Ovary (tissue), 9 donors: ENCODE measurements around the gene ERN1. TPM values are rescaled to one million over a fixed set of nuclear protein-coding genes. Genes with fewer than 3 reads are reported as not detected.
"Not testable (repeated sequence)": the region's sequence is repeated elsewhere in the genome, so short reads cannot be mapped to it uniquely, and the experiment has no call there.

Source experiments
- DNase-seq, 5 donors: peaks; one replicate each; pipeline ENCODE4 v3.0.0-alpha.2; 2019 to 2020
- H3K27ac ChIP-seq, 2 donors: fragments of 200-600 bp; one replicate each; pipeline versions ENCODE4 v1.5.1 to v1.8.0; 2019 to 2022
- H3K27me3 ChIP-seq: fragments of 200-600 bp; one replicate; pipeline ENCODE4 v1.8.0; 2022
- H3K36me3 ChIP-seq: fragments of 200-600 bp; sonication (generic); one replicate; pipeline ENCODE4 v1.5.1; 2019
- H3K4me1 ChIP-seq: one replicate; pipeline ENCODE4 v1.8.1; 2013; ENCODE audit warnings: mild to moderate bottlenecking, moderate library complexity; ENCODE audit not compliant: insufficient read depth
- H3K4me3 ChIP-seq: fragments of 200-600 bp; sonication (generic); one replicate; pipeline ENCODE4 v1.5.1; 2017
- H3K9me3 ChIP-seq, 2 donors: fragments of 200-600 bp in 1 of 2; sonication (generic) in 1 of 2; one replicate each; pipeline versions ENCODE4 v1.5.1 to v1.8.1; 2013 to 2019; ENCODE audit warnings: mild to moderate bottlenecking in 1 of 2, moderate library complexity in 1 of 2
- EP300 ChIP-seq: sonication (generic); formaldehyde crosslinking; IDR thresholded peaks from one replicate; pipeline ENCODE4 v1.6.1; 2017; ENCODE audit warnings: antibody characterized with exemption
- POLR2A ChIP-seq: fragments of 450-650 bp; IDR thresholded peaks from one replicate; pipeline ENCODE4 v1.6.1; 2017; ENCODE audit warnings: antibody characterized with exemption, mild to moderate bottlenecking, moderate library complexity
- WGBS, 3 donors: extraction: QIAGEN DNeasy Blood & Tissue Kit in 1 of 3; methylation state at CpG; one replicate each; pipeline versions ENCODE4 v1.1.5 to v1.1.7; 2013 to 2017; 5-methylcytosine and 5-hydroxymethylcytosine counted together
- intact Hi-C, 4 donors: fragments of 100-400 bp; cut with DNase I; formaldehyde crosslinking; loops; one replicate each; pipeline versions ENCODE4 v1.11.0 to v1.15.1; 2022 to 2023
- polyA plus RNA-seq, 2 donors: library from polyadenylated mRNA; stranded (reverse); fragments of 200-250 nt in 1 of 2; fragments of 350-450 nt in 1 of 2; fragmentation: Illumina TruSeq in 1 of 2; extraction: RNeasy Lipid Tissue Mini Kit (QIAGEN cat#74804) in 1 of 2; gene quantifications; one replicate each; pipeline ENCODE4 v1.2.3, GENCODE V29; 2013 to 2014
- total RNA-seq, 7 donors: library from RNA; depleted of rRNA in 2 of 7; stranded (reverse); fragments of >200 nt in 2 of 7; fragmentation: NEBNext Ultra II Directional in 3 of 7; extraction: Animal tissue kit (Norgen Biotek cat#: 25700) in 3 of 7; gene quantifications; one replicate each; pipeline versions ENCODE4 v1.1.0 to v1.2.4, GENCODE V29; 2016 to 2023
- TF ChIP-seq, protein P1 (sequence below), 3 donors: fragments of 450-650 bp in 2 of 3; fragments of 200-600 bp in 1 of 3; IDR thresholded peaks; one replicate each; pipeline versions ENCODE4 v1.5.1 to v1.8.0; 2016 to 2022; ENCODE audit warnings: antibody characterized with exemption in 3 of 3, mild to moderate bottlenecking in 1 of 3
- donor health status: DM: no; HTN: no; CAD: no; lungs with moderate emphysema.
- donor health status: DM: no; HTN: no; CAD: no.
- donor health status: Bipolar disorder and iron deficiency.
- donor health status: DM: yes; HTN: yes; CAD: no.
- donor health status: DM: no; HTN: no; CAD: no.
- donor health status: DM: yes; HTN: yes; CAD: no.

Gene ERN1
- total and polyA plus RNA-seq, 9 donors = 8.1 to 73.4 (median 30.4) TPM

- TF ChIP-seq POLR2A (no peak), EP300 (no peak)
- TF ChIP-seq, protein P1, sequence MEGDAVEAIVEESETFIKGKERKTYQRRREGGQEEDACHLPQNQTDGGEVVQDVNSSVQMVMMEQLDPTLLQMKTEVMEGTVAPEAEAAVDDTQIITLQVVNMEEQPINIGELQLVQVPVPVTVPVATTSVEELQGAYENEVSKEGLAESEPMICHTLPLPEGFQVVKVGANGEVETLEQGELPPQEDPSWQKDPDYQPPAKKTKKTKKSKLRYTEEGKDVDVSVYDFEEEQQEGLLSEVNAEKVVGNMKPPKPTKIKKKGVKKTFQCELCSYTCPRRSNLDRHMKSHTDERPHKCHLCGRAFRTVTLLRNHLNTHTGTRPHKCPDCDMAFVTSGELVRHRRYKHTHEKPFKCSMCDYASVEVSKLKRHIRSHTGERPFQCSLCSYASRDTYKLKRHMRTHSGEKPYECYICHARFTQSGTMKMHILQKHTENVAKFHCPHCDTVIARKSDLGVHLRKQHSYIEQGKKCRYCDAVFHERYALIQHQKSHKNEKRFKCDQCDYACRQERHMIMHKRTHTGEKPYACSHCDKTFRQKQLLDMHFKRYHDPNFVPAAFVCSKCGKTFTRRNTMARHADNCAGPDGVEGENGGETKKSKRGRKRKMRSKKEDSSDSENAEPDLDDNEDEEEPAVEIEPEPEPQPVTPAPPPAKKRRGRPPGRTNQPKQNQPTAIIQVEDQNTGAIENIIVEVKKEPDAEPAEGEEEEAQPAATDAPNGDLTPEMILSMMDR (IDR thresholded peaks at IDR 0.05) = no peak
- Histone ChIP-seq H3K27me3 (no peaks in the 10 kb centered on the region), H3K4me1 (peaks cover 7% of the 10 kb centered on the region), H3K36me3 (no peaks in the 10 kb centered on the region), H3K27ac (no peak overlapping the region), H3K9me3 (no peaks in the 10 kb centered on the region), H3K4me3 (no peak overlapping the region)
- DNase-seq = no peak
- intact Hi-C loops = loop anchor here in 2 of 4 donors (10.0 kb wide), 2 partner anchors 98 to 108 kb away; partner anchors contain the start of genes CSHL1 (in 1 of the 2) and GH1 (in 1 of the 2)
- WGBS, 3 donors = 73 to 75% (median 73%) methylated on average over 5 of the region's 5 CpGs
Measured at GRCh38 chr17:64022611-64023063, 107.3 kb downstream of the ERN1 start.

DNA sequence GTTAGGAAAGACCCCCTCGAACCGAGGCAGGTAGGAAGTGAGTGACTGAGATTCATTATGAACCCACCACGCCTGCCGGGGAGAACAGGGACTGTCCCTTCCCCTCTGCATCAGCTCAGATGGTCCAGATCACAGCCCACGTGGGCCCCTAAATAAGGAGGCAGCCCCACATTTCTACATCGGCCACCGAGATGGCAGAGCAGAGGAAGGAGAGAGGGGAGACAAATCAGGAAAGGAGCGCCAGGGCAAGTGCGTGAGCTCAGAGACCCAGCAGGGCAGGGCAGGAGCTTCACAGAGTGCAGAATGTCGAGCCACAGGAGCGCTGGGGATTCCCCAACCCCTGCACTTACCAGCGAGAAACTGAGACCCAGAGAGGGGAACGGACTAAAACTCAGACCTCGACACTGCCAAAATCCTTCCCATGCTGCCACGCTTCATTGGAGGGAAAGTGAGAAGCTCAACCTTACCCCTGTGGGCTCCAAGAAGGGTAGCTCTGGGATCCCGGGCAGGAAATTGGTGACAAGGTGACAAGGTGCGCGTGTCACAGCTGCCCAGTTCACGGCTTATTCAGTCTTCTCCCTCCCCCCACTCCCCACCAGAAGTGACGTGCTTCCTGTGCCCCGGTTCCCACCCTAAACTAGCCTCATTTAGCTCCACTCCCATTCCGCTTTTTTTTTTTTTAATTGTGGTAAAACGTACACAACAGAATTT is 109.7 kb downstream of the ERN1 start, which contains the start of gene ICAM2:
ICAM2 (minus strand) TSS at position 578 of the 711 bp plus-strand sequence. CDS start 13,942 bp downstream, outside the sequence.
- WGBS, 3 donors = 33 to 36% (median 34%) methylated on average over 23 of the region's 23 CpGs
- no peaks in the 10 kb centered on the region for H3K27me3 ChIP-seq
- peaks cover 3% of the 10 kb centered on the region for H3K4me1 ChIP-seq
- TF ChIP-seq EP300 = no peak
- no peak for TF ChIP-seq POLR2A
- TF ChIP-seq, protein P1 (IDR thresholded peaks at IDR 0.05) = no peak
- peak within 1 kb of the TSS; percentile 22 for H3K4me3 ChIP-seq
- intact Hi-C loops = loop anchor here in 2 of 4 donors (10.0 kb wide), 2 partner anchors 95 to 105 kb away; partner anchors contain the start of genes CSHL1 (in 1 of the 2) and GH1 (in 1 of the 2)
- no peaks in the 10 kb centered on the region for H3K36me3 ChIP-seq
- H3K27ac ChIP-seq = no peak within 1 kb of the TSS
- peak in 1 of 5 donors; percentile 57 for DNase-seq
- no peaks in the 10 kb centered on the region for H3K9me3 ChIP-seq

DNA sequence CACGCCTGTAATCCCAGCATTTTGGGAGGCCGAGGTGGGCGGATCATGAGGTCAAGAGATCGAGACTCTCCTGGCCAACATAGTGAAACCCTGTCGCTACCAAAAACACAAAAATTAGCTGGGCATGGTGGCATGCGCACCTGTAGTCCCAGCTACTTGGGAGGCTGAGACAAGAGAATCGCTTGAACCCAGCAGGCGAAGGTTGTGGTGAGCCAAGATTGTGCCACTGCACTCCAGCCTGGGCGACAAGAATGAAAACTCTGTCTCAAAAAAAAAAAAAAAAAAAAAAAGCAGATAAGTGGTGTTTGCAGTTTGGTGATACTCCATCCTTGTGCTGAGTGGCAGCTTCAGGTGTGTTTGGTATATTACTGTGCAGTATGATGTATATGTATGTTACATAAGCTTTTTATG is 110.4 kb downstream of the ERN1 start:
- H3K4me3 ChIP-seq, H3K4me1 ChIP-seq, H3K9me3 ChIP-seq, H3K36me3 ChIP-seq, H3K27ac ChIP-seq, H3K27me3 ChIP-seq, intact Hi-C loops, DNase-seq: not testable (repeated sequence)
- WGBS, 3 donors = 71 to 82% (median 79%) methylated on average over 9 of the region's 9 CpGs

- no peaks in the 10 kb centered on the region for H3K4me1 ChIP-seq
- TF ChIP-seq EP300 (no peak), POLR2A (no peak)
- TF ChIP-seq, protein P1 (IDR thresholded peaks at IDR 0.05) = no peak
- H3K4me3 ChIP-seq = no peak overlapping the region
- WGBS, 3 donors = 84 to 94% (median 92%) methylated on average over 2 of the region's 2 CpGs
- no peaks in the 10 kb centered on the region for H3K36me3 ChIP-seq
- intact Hi-C loops = no loop called here
- no peaks in the 10 kb centered on the region for H3K27me3 ChIP-seq
- H3K27ac ChIP-seq = no peak overlapping the region
- no peaks in the 10 kb centered on the region for H3K9me3 ChIP-seq
- no peak for DNase-seq
Measured at GRCh38 chr17:64017381-64017980, 112.5 kb downstream of the ERN1 start.

GRCh38 chr17:64016974-64017373 is 113.0 kb downstream of the ERN1 start:
- Histone ChIP-seq H3K4me1 (no peaks in the 10 kb centered on the region), H3K9me3 (no peaks in the 10 kb centered on the region), H3K36me3 (no peaks in the 10 kb centered on the region), H3K27ac (no peak overlapping the region), H3K4me3 (no peak overlapping the region), H3K27me3 (no peaks in the 10 kb centered on the region)
- no peak for DNase-seq
- intact Hi-C loops = no loop called here
- 84 to 92% (median 85%) methylated on average over 3 of the region's 3 CpGs for WGBS, 3 donors
- no peak for TF ChIP-seq EP300
- TF ChIP-seq, protein P1 (IDR thresholded peaks at IDR 0.05) = no peak
- TF ChIP-seq POLR2A = no peak
